T-helper 1 cell treated with Interleukin-12 subunit alpha and Interleukin-12 subunit beta and Interleukin-4 antibody, amounts not matched to agents 30 ng/mL and 1 ng/mL, for 36 hours (primary cell): Measurements from ENCODE around the gene BRD8. TPM values are rescaled to one million over a fixed set of nuclear protein-coding genes. Genes with fewer than 3 reads are reported as not detected.
"Not testable (repeated sequence)": the region's sequence is repeated elsewhere in the genome, so short reads cannot be mapped to it uniquely, and the experiment has no call there.

Source experiments
- intact Hi-C: fragments of 100-400 bp; cut with micrococcal nuclease; formaldehyde crosslinking; loops from one replicate; pipeline ENCODE4 v1.15.1; 2024
- total RNA-seq: library from RNA; stranded (reverse); gene quantifications from 2 replicates; pipeline ENCODE4 v1.2.3, GENCODE V29; 2022

The BRD8 gene
- total RNA-seq, 1 donor from 2014 or later: 53.6 TPM

- intact Hi-C loops: loop anchor here (10.0 kb wide), 1 partner anchor 1105 kb away; no protein-coding TSS in a partner anchor
Observed at GRCh38 chr5:138170299-138170698, 8.1 kb downstream of the BRD8 start.

- intact Hi-C loops: no loop called here
Observed at GRCh38 chr5:138169124-138169523, 9.3 kb downstream of the BRD8 start.

- intact Hi-C loops: no loop called here
Observed at GRCh38 chr5:138163721-138164120, 14.7 kb downstream of the BRD8 start.

- intact Hi-C loops: no loop called here
Observed at GRCh38 chr5:138160706-138161105, 17.7 kb downstream of the BRD8 start.

- intact Hi-C loops: no loop called here
Observed at GRCh38 chr5:138159666-138160065, 18.8 kb downstream of the BRD8 start.

- intact Hi-C loops: no loop called here
Observed at GRCh38 chr5:138157626-138158025, 20.8 kb downstream of the BRD8 start.

GRCh38 chr5:138155977-138156376, 22.5 kb downstream of the BRD8 start:
- intact Hi-C loops: not testable (repeated sequence)

GRCh38 chr5:138149530-138149929, 28.9 kb downstream of the BRD8 start:
- intact Hi-C loops: no loop called here

- intact Hi-C loops: no loop called here
Observed at GRCh38 chr5:138148811-138149210, 29.6 kb downstream of the BRD8 start.

GRCh38 chr5:138143578-138143977, 34.9 kb downstream of the BRD8 start:
- intact Hi-C loops: not testable (repeated sequence)

- intact Hi-C loops: no loop called here
Observed at GRCh38 chr5:138141734-138142133, 36.7 kb downstream of the BRD8 start.

- intact Hi-C loops: no loop called here
Observed at GRCh38 chr5:138140268-138140667, 38.2 kb downstream of the BRD8 start.

- intact Hi-C loops: no loop called here
Observed at GRCh38 chr5:138139781-138140090, 38.7 kb downstream of the BRD8 start.

GRCh38 chr5:138138949-138139780, 39.3 kb downstream of the BRD8 start, which contains the start of gene NME5:
TSS of gene NME5 (minus strand) at chr5:138139428. CDS start at chr5:138138780, 648 bp downstream.
- intact Hi-C loops: no loop called here

- intact Hi-C loops: loop anchor here (2.0 to 5.0 kb wide), 2 partner anchors 35 to 244 kb away; partner anchors contain the start of gene PKD2L2
Observed at GRCh38 chr5:138132543-138132942, 45.9 kb downstream of the BRD8 start.

- intact Hi-C loops: no loop called here
Observed at GRCh38 chr5:138129347-138129746, 49.1 kb downstream of the BRD8 start.

- intact Hi-C loops: no loop called here
Observed at GRCh38 chr5:138128334-138128733, 50.1 kb downstream of the BRD8 start.

GRCh38 chr5:138115254-138115653, 63.2 kb downstream of the BRD8 start:
- intact Hi-C loops: no loop called here

- intact Hi-C loops: no loop called here
Observed at GRCh38 chr5:138111937-138112336, 66.5 kb downstream of the BRD8 start.

- intact Hi-C loops: no loop called here
Observed at GRCh38 chr5:138111181-138111580, 67.2 kb downstream of the BRD8 start.

- intact Hi-C loops: no loop called here
Observed at GRCh38 chr5:138110266-138110963, 68.0 kb downstream of the BRD8 start.

GRCh38 chr5:138109463-138110265, 68.8 kb downstream of the BRD8 start:
- intact Hi-C loops: no loop called here
